COR-L47 (cell line): Measurements from ENCODE around the gene LTBR.
"Not testable (repeated sequence)": the region's sequence is repeated elsewhere in the genome, so short reads cannot be mapped to it uniquely, and the experiment has no call there.

Source experiments
- DNase-seq: peaks from one replicate; lab custom pipeline; 2025; lab: John Stamatoyannopoulos, UW

The LTBR gene

GRCh38 chr12:6425590-6426531 lies 41.9 kb downstream of the LTBR start:
- DNase-seq: no peak

GRCh38 chr12:6426882-6427671 lies 43.1 kb downstream of the LTBR start:
- no peak for DNase-seq

- DNase-seq: not testable (repeated sequence)
Observed at GRCh38 chr12:6427796-6428195, 43.8 kb downstream of the LTBR start.

- DNase-seq: no peak
Observed at GRCh38 chr12:6428326-6428725, 44.4 kb downstream of the LTBR start.

- DNase-seq: no peak
Observed at GRCh38 chr12:6430124-6430989, 46.4 kb downstream of the LTBR start.

- DNase-seq: no peak
Observed at GRCh38 chr12:6432991-6433390, 49.0 kb downstream of the LTBR start.

- DNase-seq: no peak
Observed at GRCh38 chr12:6434205-6435140, 50.5 kb downstream of the LTBR start.

GRCh38 chr12:6435961-6436715 lies 52.2 kb downstream of the LTBR start:
- no peak for DNase-seq

GRCh38 chr12:6437586-6437985 lies 53.6 kb downstream of the LTBR start:
- no peak for DNase-seq

GRCh38 chr12:6438345-6438744 lies 54.4 kb downstream of the LTBR start:
- no peak for DNase-seq

- DNase-seq: no peak
Observed at GRCh38 chr12:6440391-6440790, 56.4 kb downstream of the LTBR start.
